Spleen (tissue), 11 donors: Measurements from ENCODE around the gene SLC4A2. TPM values are rescaled to one million over a fixed set of nuclear protein-coding genes. Genes with fewer than 3 reads are reported as not detected.
A peak's percentile ranks its signal among the peaks of the same experiment; 100 is the strongest.

Experiments used
- DNase-seq: peaks from one replicate; pipeline ENCODE4 v3.0.0-alpha.2; 2020
- H3K27ac ChIP-seq, 8 donors: fragments of 200-600 bp; sonication (generic) in 7 of 8; 1 replicate in 4 of 8; 2 replicates in 4 of 8; pipeline versions ENCODE4 v1.5.0 to v1.8.0; 2016 to 2021; ENCODE audit warnings: inconsistent platforms in 4 of 8, mild to moderate bottlenecking in 4 of 8, moderate library complexity in 1 of 8
- H3K27me3 ChIP-seq, 7 donors: fragments of 200-600 bp; sonication (generic) in 6 of 7; replicated peaks in 1 of 7; 1 replicate in 4 of 7; 2 replicates in 3 of 7; pipeline versions ENCODE4 v1.5.0 to v1.8.0; 2016 to 2021; ENCODE audit warnings: inconsistent platforms in 3 of 7, mild to moderate bottlenecking in 1 of 7
- H3K36me3 ChIP-seq, 6 donors: fragments of 200-600 bp; sonication (generic) in 5 of 6; 1 replicate in 4 of 6; 2 replicates in 2 of 6; pipeline versions ENCODE4 v1.5.0 to v1.8.0; 2016 to 2021; ENCODE audit warnings: inconsistent platforms in 2 of 6
- H3K4me1 ChIP-seq, 6 donors: fragments of 200-600 bp; sonication (generic) in 5 of 6; 1 replicate in 3 of 6; 2 replicates in 3 of 6; pipeline versions ENCODE4 v1.5.0 to v1.8.0; 2016 to 2021; ENCODE audit warnings: inconsistent platforms in 3 of 6
- H3K4me3 ChIP-seq, 8 donors: fragments of 200-600 bp; sonication (generic) in 7 of 8; 1 replicate in 4 of 8; 2 replicates in 4 of 8; pipeline versions ENCODE4 v1.5.0 to v1.8.0; 2016 to 2021; ENCODE audit warnings: inconsistent platforms in 4 of 8, mild to moderate bottlenecking in 4 of 8, moderate library complexity in 2 of 8
- H3K9me3 ChIP-seq, 8 donors: fragments of 200-600 bp; sonication (generic) in 7 of 8; 1 replicate in 4 of 8; 2 replicates in 4 of 8; pipeline versions ENCODE4 v1.5.0 to v1.8.0; 2016 to 2021; ENCODE audit warnings: inconsistent platforms in 4 of 8
- CTCF ChIP-seq, 11 experiments: fragments of 200-600 bp in 7 of 11; fragments of 450-650 bp in 4 of 11; sonication (generic) in 4 of 11; IDR thresholded peaks in 8 of 11; conservative IDR thresholded peaks in 3 of 11; 1 replicate in 7 of 11; 2 replicates in 4 of 11; pipeline versions ENCODE4 v1.4.0 to v1.8.0; 2016 to 2021; ENCODE audit warnings: antibody characterized with exemption in 11 of 11, inconsistent platforms in 4 of 11, mild to moderate bottlenecking in 1 of 11
- POLR2A ChIP-seq, 3 donors: fragments of 450-650 bp; IDR thresholded peaks; one replicate each; pipeline ENCODE4 v1.5.1; 2017; ENCODE audit warnings: antibody characterized with exemption in 3 of 3, mild to moderate bottlenecking in 1 of 3
- POLR2AphosphoS5 ChIP-seq, 3 donors: sonication (generic); formaldehyde crosslinking; IDR thresholded peaks; one replicate each; pipeline ENCODE4 v1.5.1; 2017; ENCODE audit warnings: antibody characterized with exemption in 3 of 3
- WGBS, 5 donors: extraction: QIAGEN DNeasy Blood & Tissue Kit in 3 of 5; methylation state at CpG; one replicate each; pipeline versions ENCODE4 v1.1.5 to v1.1.7; 2013 to 2018; 5-methylcytosine and 5-hydroxymethylcytosine counted together
- intact Hi-C: fragments of 100-400 bp; cut with DNase I; formaldehyde crosslinking; loops from one replicate; pipeline ENCODE4 v1.15.0; 2023; ENCODE audit warnings: low total_unique reads
- polyA plus RNA-seq, 3 donors: library from polyadenylated mRNA; stranded (reverse); fragments of 200-250 nt; gene quantifications; one replicate each; pipeline ENCODE4 v1.2.1, GENCODE V29; 2013
- total RNA-seq, 7 donors: library from RNA; depleted of rRNA in 3 of 7; stranded (reverse); fragments of >200 nt in 3 of 7; fragmentation: NEBNext Ultra II Directional in 4 of 7; extraction: Animal tissue kit (Norgen Biotek cat#: 25700) in 4 of 7; gene quantifications; one replicate each; pipeline versions ENCODE4 v1.1.0 to v1.2.1, GENCODE V29; 2016 to 2021
- donor health status: healthy with polysubstance abuse.
- donor health status: DM: no; HTN: no; CAD: no; lungs with moderate emphysema.
- donor health status: DM: no; HTN: no; CAD: no.
- donor health status: Bipolar disorder and iron deficiency.
- donor health status: healthy.
- donor health status: DM: no; HTN: no; CAD: no.
- donor health status: DM: yes; HTN: yes; CAD: no.

The SLC4A2 gene
- total and polyA plus RNA-seq, 10 donors, result 43.9 to 122 (median 90.9) TPM

- peaks cover 6 to 33% (median 21%) of the 10 kb centered on the region in 6 donors for H3K4me1 ChIP-seq
- H3K27me3 ChIP-seq, result peaks cover 0 to 10% (median 0%) of the 10 kb centered on the region in 7 donors
- peak; percentile 98 for DNase-seq
- H3K36me3 ChIP-seq, result peaks cover 0 to 21% (median 0%) of the 10 kb centered on the region in 6 donors
- H3K4me3 ChIP-seq, result peak within 1 kb of the TSS; percentile 63 to 97 (median 80)
- H3K9me3 ChIP-seq, result no peaks in the 10 kb centered on the region
- intact Hi-C loops, result no loop called here
- H3K27ac ChIP-seq, result peak within 1 kb of the TSS; percentile 61 to 88 (median 82)
- peak; percentile 27 to 65 (median 52) for TF ChIP-seq CTCF (IDR thresholded peaks at IDR 0.05 in 8 of 11, conservative IDR thresholded peaks at IDR 0.05 in 3 of 11)
- TF ChIP-seq POLR2AphosphoS5 (IDR thresholded peaks at IDR 0.05), result peak; percentile 77 to 84 (median 84)
- peak in 1 of 3 donors; percentile 24 for TF ChIP-seq POLR2A (IDR thresholded peaks at IDR 0.05)
- 1 to 3% (median 1%) methylated on average over 36 to 53 of the region's 53 CpGs for WGBS, 5 donors
Measured at GRCh38 chr7:151028131-151028947, 31.1 kb upstream of the SLC4A2 start, which contains the start of gene ABCB8. TSS of gene ABCB8 (plus strand) at chr7:151028450. CDS start at chr7:151028516, 66 bp downstream.

GRCh38 chr7:151028948-151029501 lies 30.4 kb upstream of the SLC4A2 start:
- DNase-seq, result no peak
- intact Hi-C loops, result no loop called here
- Histone ChIP-seq H3K4me3 (peak overlapping the region; percentile 63 to 97 (median 80)), H3K27ac (peak overlapping the region; percentile 61 to 88 (median 80)), H3K4me1 (peaks cover 6 to 33% (median 21%) of the 10 kb centered on the region in 6 donors), H3K36me3 (peaks cover 0 to 28% (median under 1%) of the 10 kb centered on the region in 6 donors), H3K27me3 (peaks cover 0 to 3% (median 0%) of the 10 kb centered on the region in 7 donors), H3K9me3 (no peaks in the 10 kb centered on the region)
- TF ChIP-seq CTCF (IDR thresholded peaks at IDR 0.05 in 8 of 11, conservative IDR thresholded peaks at IDR 0.05 in 3 of 11) (peak in 1 of 11 experiments; percentile 13), POLR2A (IDR thresholded peaks at IDR 0.05) (no peak)
- WGBS, 5 donors, result 67 to 71% (median 69%) methylated on average over 17 of the region's 17 CpGs

GRCh38 chr7:151031011-151031410 lies 28.4 kb upstream of the SLC4A2 start:
- intact Hi-C loops, result loop anchor here (5.0 kb wide), 1 partner anchor 81 kb away; no protein-coding TSS in a partner anchor
- Histone ChIP-seq H3K9me3 (no peaks in the 10 kb centered on the region), H3K4me3 (no peak overlapping the region), H3K4me1 (peaks cover 6 to 33% (median 21%) of the 10 kb centered on the region in 6 donors), H3K27me3 (no peaks in the 10 kb centered on the region), H3K36me3 (peaks cover 0 to 48% (median 20%) of the 10 kb centered on the region in 6 donors), H3K27ac (no peak overlapping the region)
- WGBS, 5 donors, result 70 to 92% (median 88%) methylated on average over 4 of the region's 4 CpGs
- TF ChIP-seq POLR2AphosphoS5 (IDR thresholded peaks at IDR 0.05) (no peak), POLR2A (IDR thresholded peaks at IDR 0.05) (no peak), CTCF (IDR thresholded peaks at IDR 0.05 in 8 of 11, conservative IDR thresholded peaks at IDR 0.05 in 3 of 11) (no peak)
- DNase-seq, result no peak
